Measurements from ENCODE around the gene CD2AP. TPM values are rescaled to one million over a fixed set of nuclear protein-coding genes. Genes with fewer than 3 reads are reported as not detected.

CD2AP gene
- total RNA-seq, 4 donors from 2014 or later = 21.2 to 34.4 (median 24.5) TPM

DNA sequence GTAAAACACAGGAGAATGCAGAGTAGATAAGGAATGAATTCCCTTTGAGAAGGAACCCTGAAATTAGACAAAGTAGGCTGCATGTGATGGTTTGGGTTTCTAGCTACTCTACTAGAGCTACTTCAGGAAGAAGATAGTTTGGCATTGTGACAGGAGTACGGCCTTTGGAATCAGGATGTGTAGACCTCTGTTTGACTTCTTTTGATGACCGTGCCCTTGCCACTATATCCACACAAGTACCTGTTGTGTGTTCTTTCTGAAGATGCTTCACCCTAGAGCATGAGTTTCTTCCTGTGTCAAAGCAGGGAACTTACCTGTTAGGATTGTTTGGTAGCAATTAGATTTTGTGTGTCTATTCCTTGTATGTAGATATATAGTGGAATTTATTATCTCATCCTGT lies 41.7 kb downstream of the CD2AP start:
- 100% methylated on average over 1 of the region's 2 CpGs; no CpG with 5 or more reads in 1 of the 2 donors for WGBS, 2 donors (ENCODE audit: low coverage in 1 of 2)

DNA sequence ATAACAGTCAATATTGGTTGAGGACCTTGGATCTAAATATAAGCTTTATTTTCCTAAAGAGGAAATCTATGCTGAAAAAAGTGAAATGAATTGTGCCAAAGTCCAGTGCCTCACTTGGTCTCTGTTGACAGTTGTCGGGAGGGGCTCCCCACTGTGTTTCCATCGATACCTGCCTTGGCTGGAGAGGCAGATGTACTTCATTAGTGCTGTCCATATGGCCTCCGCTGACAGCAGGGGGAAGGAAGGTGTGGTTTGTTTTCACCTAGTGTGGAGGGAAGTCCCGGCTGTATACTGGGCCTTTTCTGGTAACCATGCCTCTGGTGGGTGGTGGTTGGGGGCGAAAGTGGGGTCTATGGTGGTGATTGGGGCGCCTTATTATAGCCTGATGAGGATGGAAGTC lies 42.7 kb downstream of the CD2AP start:
- no peak for TF ChIP-seq POLR2A (IDR thresholded peaks at IDR 0.05)
- no peak for TF ChIP-seq POLR2AphosphoS5 (IDR thresholded peaks at IDR 0.05)
- TF ChIP-seq, protein P1, sequence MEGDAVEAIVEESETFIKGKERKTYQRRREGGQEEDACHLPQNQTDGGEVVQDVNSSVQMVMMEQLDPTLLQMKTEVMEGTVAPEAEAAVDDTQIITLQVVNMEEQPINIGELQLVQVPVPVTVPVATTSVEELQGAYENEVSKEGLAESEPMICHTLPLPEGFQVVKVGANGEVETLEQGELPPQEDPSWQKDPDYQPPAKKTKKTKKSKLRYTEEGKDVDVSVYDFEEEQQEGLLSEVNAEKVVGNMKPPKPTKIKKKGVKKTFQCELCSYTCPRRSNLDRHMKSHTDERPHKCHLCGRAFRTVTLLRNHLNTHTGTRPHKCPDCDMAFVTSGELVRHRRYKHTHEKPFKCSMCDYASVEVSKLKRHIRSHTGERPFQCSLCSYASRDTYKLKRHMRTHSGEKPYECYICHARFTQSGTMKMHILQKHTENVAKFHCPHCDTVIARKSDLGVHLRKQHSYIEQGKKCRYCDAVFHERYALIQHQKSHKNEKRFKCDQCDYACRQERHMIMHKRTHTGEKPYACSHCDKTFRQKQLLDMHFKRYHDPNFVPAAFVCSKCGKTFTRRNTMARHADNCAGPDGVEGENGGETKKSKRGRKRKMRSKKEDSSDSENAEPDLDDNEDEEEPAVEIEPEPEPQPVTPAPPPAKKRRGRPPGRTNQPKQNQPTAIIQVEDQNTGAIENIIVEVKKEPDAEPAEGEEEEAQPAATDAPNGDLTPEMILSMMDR (IDR thresholded peaks at IDR 0.05) = no peak

More for the DNA sequence above, 41.7 kb downstream of the CD2AP start:
- TF ChIP-seq EP300 (IDR thresholded peaks at IDR 0.05) (no peak), POLR2AphosphoS5 (IDR thresholded peaks at IDR 0.05) (no peak), POLR2A (IDR thresholded peaks at IDR 0.05) (no peak)
- TF ChIP-seq, protein P1 (IDR thresholded peaks at IDR 0.05) = no peak
- no peak for ATAC-seq
- peaks cover 0 to 6% (median 3%) of the 10 kb centered on the region in 3 donors for H3K4me1 ChIP-seq
- H3K4me3 ChIP-seq = no peak overlapping the region
- no peaks in the 10 kb centered on the region for H3K36me3 ChIP-seq
- H3K27me3 ChIP-seq = no peaks in the 10 kb centered on the region
- H3K9me3 ChIP-seq = no peaks in the 10 kb centered on the region
- H3K27ac ChIP-seq = no peak overlapping the region

DNA sequence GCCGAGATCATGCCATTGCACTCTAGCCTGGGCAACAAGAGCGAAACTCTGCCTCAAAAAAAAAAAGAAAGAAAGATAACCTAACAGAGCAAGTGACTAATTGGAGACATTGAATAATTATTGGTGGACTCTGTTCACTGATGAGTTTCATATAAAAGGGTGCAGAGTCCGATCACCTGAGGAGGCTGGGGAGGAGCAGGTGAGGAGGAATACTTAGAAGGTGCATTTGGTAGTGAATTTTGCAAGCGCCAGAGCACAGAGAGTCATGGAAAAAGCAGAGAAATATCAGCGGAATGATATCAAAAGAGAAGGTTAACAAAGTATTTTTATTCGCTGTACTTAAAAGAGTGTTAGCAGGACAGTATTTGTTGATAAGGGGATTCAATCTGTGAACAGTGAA lies 44.4 kb downstream of the CD2AP start:
- Histone ChIP-seq H3K27ac (no peak overlapping the region), H3K27me3 (no peaks in the 10 kb centered on the region), H3K9me3 (no peaks in the 10 kb centered on the region), H3K36me3 (no peaks in the 10 kb centered on the region), H3K4me3 (no peak overlapping the region), H3K4me1 (peaks cover 0 to 20% (median 8%) of the 10 kb centered on the region in 3 donors)
- WGBS, 2 donors (ENCODE audit: low coverage in 1 of 2) = 79 to 80% methylated on average over 4 to 6 of the region's 6 CpGs
- no peak for ATAC-seq
- no peak for TF ChIP-seq EP300 (IDR thresholded peaks at IDR 0.05)
- TF ChIP-seq, protein P1 (IDR thresholded peaks at IDR 0.05) = no peak

More for the DNA sequence above, 42.7 kb downstream of the CD2AP start:
- Histone ChIP-seq H3K9me3 (no peaks in the 10 kb centered on the region), H3K27ac (no peak overlapping the region), H3K27me3 (no peaks in the 10 kb centered on the region), H3K4me1 (peaks cover 0 to 17% (median 8%) of the 10 kb centered on the region in 3 donors), H3K36me3 (no peaks in the 10 kb centered on the region), H3K4me3 (no peak overlapping the region)
- no peak for ATAC-seq
- WGBS, 2 donors (ENCODE audit: low coverage in 1 of 2) = 76 to 87% methylated on average over 6 of the region's 6 CpGs

GRCh38 chr6:47524136-47524845 lies 46.7 kb downstream of the CD2AP start:
- Histone ChIP-seq H3K27ac (no peak overlapping the region), H3K27me3 (no peaks in the 10 kb centered on the region), H3K36me3 (peaks cover 0 to 5% of the 10 kb centered on the region in 2 donors), H3K4me3 (no peak overlapping the region), H3K4me1 (peaks cover 0 to 20% (median 8%) of the 10 kb centered on the region in 3 donors), H3K9me3 (no peaks in the 10 kb centered on the region)
- TF ChIP-seq POLR2AphosphoS5 (IDR thresholded peaks at IDR 0.05) = no peak
- no peak for TF ChIP-seq EP300 (IDR thresholded peaks at IDR 0.05)
- no peak for TF ChIP-seq POLR2A (IDR thresholded peaks at IDR 0.05)
- TF ChIP-seq, protein P1 (IDR thresholded peaks at IDR 0.05) = no peak
- 44 to 54% methylated on average over 3 of the region's 3 CpGs for WGBS, 2 donors (ENCODE audit: low coverage in 1 of 2)
- no peak for ATAC-seq

Data from gastroesophageal sphincter (tissue), 4 donors.